Keratinocyte (primary cell): ENCODE results near the gene PIGW. TPM values are rescaled to one million over a fixed set of nuclear protein-coding genes. Genes with fewer than 3 reads are reported as not detected.

Experiments used
- DNase-seq: peaks from one replicate; pipeline ENCODE4 v3.0.0-alpha.2; 2011; ENCODE audit warnings: low read depth, missing footprints, low spot score
- FAIRE-seq: peaks from 2 replicates; lab custom pipeline; 2011; peaks lifted over from hg19 to GRCh38; lab: Jason Lieb, UNC
- H2AFZ ChIP-seq: 2 replicates; pipeline ENCODE4 v1.6.0; 2012; ENCODE audit warnings: low read length, control low read depth, inconsistent platforms; ENCODE audit not compliant: control insufficient read depth
- H3K27ac ChIP-seq: 2 replicates; pipeline ENCODE4 v1.5.1; 2011; ENCODE audit warnings: low read length; ENCODE audit not compliant: control insufficient read depth, insufficient read depth
- H3K27me3 ChIP-seq: 3 replicates; pipeline ENCODE4 v1.6.0; 2011; ENCODE audit warnings: low read length; ENCODE audit not compliant: control insufficient read depth, insufficient read depth; ENCODE audit errors: extremely low read depth
- H3K36me3 ChIP-seq, 2 experiments: 2 replicates in 1 of 2; 3 replicates in 1 of 2; pipeline ENCODE4 v1.5.1; 2011; ENCODE audit warnings: low read length in 2 of 2, mild to moderate bottlenecking in 1 of 2; ENCODE audit not compliant: control insufficient read depth in 2 of 2, insufficient read depth in 2 of 2; ENCODE audit errors: extremely low read depth in 1 of 2
- H3K4me1 ChIP-seq: 3 replicates; pipeline ENCODE4 v1.5.1; 2011; ENCODE audit warnings: low read length; ENCODE audit not compliant: control insufficient read depth, insufficient read depth; ENCODE audit errors: extremely low read depth
- H3K4me2 ChIP-seq: 3 replicates; pipeline ENCODE4 v1.6.0; 2011; ENCODE audit warnings: low read depth, low read length; ENCODE audit not compliant: control insufficient read depth, insufficient read depth; ENCODE audit errors: extremely low read depth
- H3K4me3 ChIP-seq, 3 experiments: fragments of 200-600 bp in 1 of 3; sonication (generic) in 1 of 3; 2 replicates in 2 of 3; 3 replicates in 1 of 3; pipeline ENCODE4 v1.5.1; 2011 to 2016; ENCODE audit warnings: low read length in 3 of 3, mild to moderate bottlenecking in 3 of 3, control low read depth in 2 of 3, inconsistent platforms in 1 of 3, low read depth in 1 of 3, mixed read lengths in 1 of 3, mixed run types in 1 of 3, moderate library complexity in 1 of 3; ENCODE audit not compliant: control insufficient read depth in 2 of 3, insufficient read depth in 2 of 3; ENCODE audit errors: extremely low read depth in 1 of 3
- H3K79me2 ChIP-seq: 2 replicates; pipeline ENCODE4 v1.6.0; 2012; ENCODE audit warnings: low read length; ENCODE audit not compliant: control insufficient read depth, insufficient read depth
- H3K9ac ChIP-seq: 3 replicates; pipeline ENCODE4 v1.6.0; 2011; ENCODE audit warnings: low read length; ENCODE audit not compliant: control insufficient read depth, insufficient read depth; ENCODE audit errors: extremely low read depth
- H3K9me1 ChIP-seq: 3 replicates; pipeline ENCODE4 v1.6.0; 2011; ENCODE audit warnings: low read length; ENCODE audit not compliant: control insufficient read depth, insufficient read depth; ENCODE audit errors: extremely low read depth
- H3K9me3 ChIP-seq: 2 replicates; pipeline ENCODE4 v1.5.1; 2012; ENCODE audit warnings: low read depth, low read length; ENCODE audit not compliant: control insufficient read depth
- H4K20me1 ChIP-seq: 3 replicates; pipeline ENCODE4 v1.6.0; 2011; ENCODE audit warnings: low read length; ENCODE audit not compliant: control insufficient read depth, insufficient read depth; ENCODE audit errors: extremely low read depth
- CTCF ChIP-seq, 3 experiments: IDR thresholded peaks in 1 of 3; conservative IDR thresholded peaks in 1 of 3; optimal IDR thresholded peaks in 1 of 3; 2 replicates in 2 of 3; 3 replicates in 1 of 3; pipeline versions ENCODE3 to v1.5.1; 2011; ENCODE audit warnings: low read length in 3 of 3, mild to moderate bottlenecking in 3 of 3, moderate library complexity in 2 of 3, control low read depth in 1 of 3, inconsistent platforms in 1 of 3; ENCODE audit not compliant: insufficient read depth in 2 of 3; ENCODE audit errors: extremely low read depth in 1 of 3
- EZH2 ChIP-seq: IDR thresholded peaks from one replicate; pipeline ENCODE4 v1.6.1; 2012; ENCODE audit warnings: inconsistent platforms, mild to moderate bottlenecking, low read length, moderate library complexity
- dilution Hi-C: fragments of 300-500 bp; cut with MboI; formaldehyde crosslinking; loops from one replicate; pipeline ENCODE4 v1.7.0; 2020; ENCODE audit warnings: low sequenced_read_pairs; ENCODE audit not compliant: extremely low pct_ligation_motif_present
- polyA plus RNA-seq, 5 experiments: library from polyadenylated mRNA; depleted of rRNA in 3 of 5; stranded (reverse) in 3 of 5; stranded (forward) in 1 of 5; unstranded in 1 of 5; fragments of >200 nt; gene quantifications; 1 replicate in 1 of 5; 2 replicates in 3 of 5; 3 replicates in 1 of 5; pipeline versions ENCODE4 v1.2.1 to v1.2.3, GENCODE V29; 2011 to 2012; ENCODE audit warnings: missing spikeins in 2 of 5, low read depth in 1 of 5, low replicate concordance in 1 of 5

PIGW gene
- polyA plus RNA-seq, 1 donor (not counting 4 experiments of a cell fraction or from before 2014, with no cell fraction given): 9.8 TPM

- Histone ChIP-seq H3K9me1 (no peaks in the 10 kb centered on the region), H3K79me2 (peaks cover 57% of the 10 kb centered on the region), H3K9ac (no peak overlapping the region), H3K9me3 (no peaks in the 10 kb centered on the region), H3K4me3 (no peak overlapping the region), H3K36me3 (peaks cover 13 to 37% of the 10 kb centered on the region in 2 experiments), H3K4me1 (peaks cover 15% of the 10 kb centered on the region), H3K4me2 (no peak overlapping the region), H3K27me3 (no peaks in the 10 kb centered on the region), H4K20me1 (peaks cover 6% of the 10 kb centered on the region), H2AFZ (no peak overlapping the region), H3K27ac (no peak overlapping the region)
- FAIRE-seq (no peak), DNase-seq (no peak)
- dilution Hi-C loops: no loop called here
- TF ChIP-seq CTCF (optimal IDR thresholded peaks at IDR 0.05 in 1 of 3, IDR thresholded peaks at IDR 0.05 in 1 of 3, conservative IDR thresholded peaks at IDR 0.05 in 1 of 3; ENCODE audit: extremely low read depth in 1 of 3, insufficient read depth in 2 of 3, low read length in 3 of 3) (no peak), EZH2 (no peak)
Measured at GRCh38 chr17:36575028-36575427, 40.2 kb downstream of the PIGW start.

GRCh38 chr17:36576793-36577192 is 42.0 kb downstream of the PIGW start:
- Histone ChIP-seq H2AFZ (no peak overlapping the region), H4K20me1 (peaks cover 3% of the 10 kb centered on the region), H3K9me3 (no peaks in the 10 kb centered on the region), H3K9me1 (no peaks in the 10 kb centered on the region), H3K4me1 (peaks cover 15% of the 10 kb centered on the region), H3K4me3 (no peak overlapping the region), H3K9ac (no peak overlapping the region), H3K27me3 (no peaks in the 10 kb centered on the region), H3K4me2 (no peak overlapping the region), H3K79me2 (peaks cover 53% of the 10 kb centered on the region), H3K27ac (no peak overlapping the region), H3K36me3 (peaks cover 16 to 34% of the 10 kb centered on the region in 2 experiments)
- FAIRE-seq (no peak), DNase-seq (no peak)
- TF ChIP-seq CTCF (optimal IDR thresholded peaks at IDR 0.05 in 1 of 3, IDR thresholded peaks at IDR 0.05 in 1 of 3, conservative IDR thresholded peaks at IDR 0.05 in 1 of 3; ENCODE audit: extremely low read depth in 1 of 3, insufficient read depth in 2 of 3, low read length in 3 of 3) (no peak), EZH2 (no peak)
- dilution Hi-C loops: no loop called here
